Kidney (tissue), 14 donors: ENCODE data around the gene FOXK1. TPM values are rescaled to one million over a fixed set of nuclear protein-coding genes. Genes with fewer than 3 reads are reported as not detected.

Experiments
- DNase-seq, 5 donors: peaks; one replicate each; pipeline ENCODE4 v3.0.0-alpha.2; 2013 to 2020
- FAIRE-seq: peaks from 2 replicates; lab custom pipeline; 2012; peaks lifted over from hg19 to GRCh38; lab: Jason Lieb, UNC
- H3K27ac ChIP-seq, 2 donors: one replicate each; pipeline ENCODE4 v1.7.0; 2013; ENCODE audit warnings: low read depth in 2 of 2, low read length in 2 of 2, inconsistent platforms in 1 of 2
- H3K27me3 ChIP-seq: one replicate; pipeline ENCODE4 v1.7.1; 2013; ENCODE audit warnings: low read length, inconsistent platforms; ENCODE audit not compliant: control insufficient read depth, insufficient read depth
- H3K36me3 ChIP-seq, 3 donors: one replicate each; pipeline versions ENCODE4 v1.7.0 to v1.7.1; 2013; ENCODE audit warnings: low read length in 3 of 3, control low read depth in 1 of 3, inconsistent platforms in 1 of 3; ENCODE audit not compliant: insufficient read depth in 3 of 3, control insufficient read depth in 2 of 3
- H3K4me1 ChIP-seq, 3 donors: one replicate each; pipeline versions ENCODE4 v1.7.0 to v1.7.1; 2013; ENCODE audit warnings: low read length in 3 of 3, inconsistent platforms in 1 of 3, low read depth in 1 of 3; ENCODE audit not compliant: control insufficient read depth in 2 of 3, insufficient read depth in 2 of 3
- H3K4me3 ChIP-seq, 3 donors: one replicate each; pipeline versions ENCODE4 v1.7.0 to v1.8.1; 2013; ENCODE audit warnings: low read length in 3 of 3, control low read depth in 1 of 3, inconsistent platforms in 1 of 3
- H3K9ac ChIP-seq, 3 donors: one replicate each; pipeline versions ENCODE4 v1.7.0 to v1.7.1; 2013; ENCODE audit warnings: low read length in 3 of 3, control low read depth in 1 of 3, inconsistent platforms in 1 of 3
- H3K9me3 ChIP-seq, 3 donors: one replicate each; pipeline versions ENCODE4 v1.7.0 to v1.7.1; 2013; ENCODE audit warnings: low read length in 3 of 3, control low read depth in 1 of 3, inconsistent platforms in 1 of 3; ENCODE audit not compliant: control insufficient read depth in 2 of 3, insufficient read depth in 1 of 3
- CTCF ChIP-seq: IDR thresholded peaks from 3 replicates; pipeline ENCODE4 v1.5.1; 2012; ENCODE audit warnings: mild to moderate bottlenecking, moderate library complexity, borderline replicate concordance; ENCODE audit not compliant: insufficient read depth; ENCODE audit errors: extremely low read depth
- intact Hi-C: fragments of 100-400 bp; cut with DNase I; formaldehyde crosslinking; loops from one replicate; pipeline ENCODE4 v1.11.1; 2022
- polyA plus RNA-seq: library from polyadenylated mRNA; stranded (reverse); fragments of 350-450 nt; fragmentation: Illumina TruSeq; extraction: RNeasy Lipid Tissue Mini Kit (QIAGEN cat#74804); gene quantifications from one replicate; pipeline ENCODE4 v1.2.3, GENCODE V29; 2014; ENCODE audit warnings: low read depth, low replicate concordance; ENCODE audit not compliant: insufficient read depth
- total RNA-seq: library from RNA; stranded (reverse); fragmentation: NEBNext Ultra II Directional; extraction: Animal tissue kit (Norgen Biotek cat#: 25700); gene quantifications from one replicate; pipeline ENCODE4 v1.2.1, GENCODE V29; 2021
- donor health status: control.
- donor health status: control.
- donor health status: control.
- donor health status: control.
- donor health status: control.
- donor health status: DM: yes; HTN: yes; CAD: no.
- donor health status: Normal renal cell carcinoma (clear cell type).

Gene FOXK1
- total and polyA plus RNA-seq, 2 donors from 2014 or later: 3.9 to 44.2 TPM

GRCh38 chr7:4787947-4788626, 106.0 kb downstream of the FOXK1 start:
- no peak for DNase-seq

GRCh38 chr7:4788627-4789189, 106.6 kb downstream of the FOXK1 start:
- Histone ChIP-seq H3K4me1 (no peaks in the 10 kb centered on the region), H3K27me3 (no peaks in the 10 kb centered on the region), H3K4me3 (no peak overlapping the region), H3K36me3 (peaks cover 0 to 18% (median 3%) of the 10 kb centered on the region in 3 donors), H3K27ac (no peak overlapping the region), H3K9me3 (no peaks in the 10 kb centered on the region), H3K9ac (no peak overlapping the region)
- DNase-seq: no peak
- no peak for FAIRE-seq
- no peak for TF ChIP-seq CTCF
- intact Hi-C loops: loop anchor here (10.0 kb wide), 1 partner anchor 296 kb away; no protein-coding TSS in a partner anchor

More at GRCh38 chr7:4787947-4788626, 106.0 kb downstream of the FOXK1 start:
- Histone ChIP-seq H3K27ac (no peak overlapping the region), H3K9ac (no peak overlapping the region), H3K36me3 (peaks cover 0 to 18% (median 3%) of the 10 kb centered on the region in 3 donors), H3K4me3 (no peak overlapping the region), H3K4me1 (no peaks in the 10 kb centered on the region), H3K27me3 (no peaks in the 10 kb centered on the region), H3K9me3 (no peaks in the 10 kb centered on the region)
- TF ChIP-seq CTCF: no peak
- FAIRE-seq: no peak
- intact Hi-C loops: loop anchor here (10.0 kb wide), 1 partner anchor 297 kb away; no protein-coding TSS in a partner anchor

- Histone ChIP-seq H3K36me3 (peaks cover 0 to 18% (median 3%) of the 10 kb centered on the region in 3 donors), H3K27ac (no peak overlapping the region), H3K4me3 (no peak overlapping the region), H3K27me3 (no peaks in the 10 kb centered on the region), H3K9me3 (no peaks in the 10 kb centered on the region), H3K4me1 (no peaks in the 10 kb centered on the region), H3K9ac (no peak overlapping the region)
- DNase-seq (no peak), FAIRE-seq (no peak)
- intact Hi-C loops: loop anchor here (10.0 kb wide), 1 partner anchor 295 kb away; no protein-coding TSS in a partner anchor
- no peak for TF ChIP-seq CTCF
Observed at GRCh38 chr7:4789194-4790077, 107.3 kb downstream of the FOXK1 start.
